Left lung (tissue), 10 donors: ENCODE results near the gene CHCHD2. TPM values are rescaled to one million over a fixed set of nuclear protein-coding genes. Genes with fewer than 3 reads are reported as not detected.

Experiments
- ATAC-seq: fragments of 200-7000 bp; cut with Tn5 transposase; one replicate; pipeline ENCODE4 v1.9.1; 2020; ENCODE audit warnings: moderate library complexity
- DNase-seq, 4 donors: peaks; one replicate each; pipeline ENCODE4 v3.0.0-alpha.2; 2013 to 2020
- H3K27ac ChIP-seq, 2 donors: fragments of 200-600 bp; sonication (generic) in 1 of 2; one replicate each; pipeline versions ENCODE4 v1.5.0 to v1.8.0; 2020 to 2021
- H3K27me3 ChIP-seq, 2 donors: fragments of 200-600 bp; sonication (generic) in 1 of 2; one replicate each; pipeline versions ENCODE4 v1.5.0 to v1.8.0; 2020 to 2021
- H3K36me3 ChIP-seq, 2 donors: fragments of 200-600 bp; sonication (generic) in 1 of 2; one replicate each; pipeline versions ENCODE4 v1.5.0 to v1.8.0; 2020 to 2021
- H3K4me1 ChIP-seq, 2 donors: fragments of 200-600 bp; one replicate each; pipeline ENCODE4 v1.8.0; 2021
- H3K4me3 ChIP-seq, 2 donors: fragments of 200-600 bp; sonication (generic) in 1 of 2; one replicate each; pipeline versions ENCODE4 v1.5.0 to v1.8.0; 2020 to 2021; ENCODE audit warnings: mild to moderate bottlenecking in 1 of 2
- H3K9me3 ChIP-seq, 2 donors: fragments of 200-600 bp; sonication (generic) in 1 of 2; one replicate each; pipeline versions ENCODE4 v1.5.0 to v1.8.0; 2020 to 2021
- intact Hi-C, 2 donors: fragments of 100-400 bp; cut with DNase I; formaldehyde crosslinking; loops; one replicate each; pipeline versions ENCODE4 v1.11.2 to v1.14.2; 2022
- polyA plus RNA-seq, 6 donors: library from polyadenylated mRNA; unstranded; fragments of 120-200 nt; gene quantifications; one replicate each; pipeline ENCODE4 v1.2.1, GENCODE V29; 2013; ENCODE audit not compliant: insufficient read length in 6 of 6
- total RNA-seq, 2 donors: library from RNA; stranded (reverse); fragmentation: NEBNext Ultra II Directional; extraction: Animal tissue kit (Norgen Biotek cat#: 25700); gene quantifications; one replicate each; pipeline ENCODE4 v1.2.1, GENCODE V29; 2021
- TF ChIP-seq, protein P1 (sequence below), 2 donors: fragments of 200-600 bp; sonication (generic) in 1 of 2; IDR thresholded peaks; one replicate each; pipeline versions ENCODE4 v1.5.0 to v1.8.0; 2021; ENCODE audit warnings: antibody characterized with exemption in 2 of 2
- donor health status: DM: no; HTN: yes; CAD: no.
- donor health status: DM: no; HTN: no; CAD: no.

The CHCHD2 gene
- total and polyA plus RNA-seq, 8 donors: 211 to 302 (median 238) TPM

DNA sequence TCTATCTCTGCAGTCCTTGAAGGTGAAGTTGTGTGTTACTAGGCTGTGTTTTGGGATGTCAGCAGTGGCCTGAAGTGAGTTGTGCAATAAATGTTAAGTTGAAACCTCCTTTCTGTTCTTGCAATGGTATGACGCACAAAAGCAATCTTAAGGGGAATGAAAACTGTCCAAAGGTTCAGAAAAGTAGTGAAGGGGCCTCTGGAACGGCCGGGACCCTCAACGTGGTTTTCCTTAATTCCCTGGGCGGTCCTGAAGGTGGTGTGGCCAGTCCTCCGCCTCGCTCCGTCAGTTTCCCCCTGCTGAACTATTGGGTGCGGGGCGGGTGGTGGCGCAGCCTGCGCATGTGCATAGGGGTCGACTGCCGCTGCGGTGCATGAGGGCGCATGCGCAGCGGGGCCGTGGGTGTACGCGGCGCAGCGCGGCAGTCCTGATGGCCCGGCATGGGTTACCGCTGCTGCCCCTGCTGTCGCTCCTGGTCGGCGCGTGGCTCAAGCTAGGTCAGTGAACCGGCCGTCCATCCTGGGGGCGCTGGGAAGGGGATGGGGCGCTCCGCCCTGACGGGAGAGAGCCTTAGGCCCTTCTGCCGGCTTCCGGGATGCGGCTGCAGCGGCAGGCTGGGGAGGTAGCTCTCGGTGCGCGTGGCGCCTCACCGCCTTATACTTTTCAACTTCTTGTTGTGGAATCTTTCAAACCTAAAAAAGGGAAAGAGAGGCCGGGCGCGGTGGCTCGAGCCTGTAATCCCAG, 42.2 kb downstream of the CHCHD2 start, which contains the start of gene SUMF2:
Gene SUMF2, plus strand, starts transcription at position 405 of the 744 bp plus-strand sequence. Its CDS starts 26 bp downstream, at position 431.
- no peaks in the 10 kb centered on the region for H3K9me3 ChIP-seq
- peak; percentile 92 to 98 (median 94) for DNase-seq
- H3K27ac ChIP-seq: peak within 1 kb of the TSS; percentile 93 to 94
- no peaks in the 10 kb centered on the region for H3K27me3 ChIP-seq
- H3K36me3 ChIP-seq: peaks cover 0 to 56% of the 10 kb centered on the region in 2 donors
- H3K4me1 ChIP-seq: peaks cover 4 to 35% of the 10 kb centered on the region in 2 donors
- peak within 1 kb of the TSS; percentile 81 to 90 for H3K4me3 ChIP-seq
- peak; percentile 98 for ATAC-seq
- intact Hi-C loops: no loop called here
- TF ChIP-seq, protein P1, sequence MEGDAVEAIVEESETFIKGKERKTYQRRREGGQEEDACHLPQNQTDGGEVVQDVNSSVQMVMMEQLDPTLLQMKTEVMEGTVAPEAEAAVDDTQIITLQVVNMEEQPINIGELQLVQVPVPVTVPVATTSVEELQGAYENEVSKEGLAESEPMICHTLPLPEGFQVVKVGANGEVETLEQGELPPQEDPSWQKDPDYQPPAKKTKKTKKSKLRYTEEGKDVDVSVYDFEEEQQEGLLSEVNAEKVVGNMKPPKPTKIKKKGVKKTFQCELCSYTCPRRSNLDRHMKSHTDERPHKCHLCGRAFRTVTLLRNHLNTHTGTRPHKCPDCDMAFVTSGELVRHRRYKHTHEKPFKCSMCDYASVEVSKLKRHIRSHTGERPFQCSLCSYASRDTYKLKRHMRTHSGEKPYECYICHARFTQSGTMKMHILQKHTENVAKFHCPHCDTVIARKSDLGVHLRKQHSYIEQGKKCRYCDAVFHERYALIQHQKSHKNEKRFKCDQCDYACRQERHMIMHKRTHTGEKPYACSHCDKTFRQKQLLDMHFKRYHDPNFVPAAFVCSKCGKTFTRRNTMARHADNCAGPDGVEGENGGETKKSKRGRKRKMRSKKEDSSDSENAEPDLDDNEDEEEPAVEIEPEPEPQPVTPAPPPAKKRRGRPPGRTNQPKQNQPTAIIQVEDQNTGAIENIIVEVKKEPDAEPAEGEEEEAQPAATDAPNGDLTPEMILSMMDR (IDR thresholded peaks at IDR 0.05): no peak

DNA sequence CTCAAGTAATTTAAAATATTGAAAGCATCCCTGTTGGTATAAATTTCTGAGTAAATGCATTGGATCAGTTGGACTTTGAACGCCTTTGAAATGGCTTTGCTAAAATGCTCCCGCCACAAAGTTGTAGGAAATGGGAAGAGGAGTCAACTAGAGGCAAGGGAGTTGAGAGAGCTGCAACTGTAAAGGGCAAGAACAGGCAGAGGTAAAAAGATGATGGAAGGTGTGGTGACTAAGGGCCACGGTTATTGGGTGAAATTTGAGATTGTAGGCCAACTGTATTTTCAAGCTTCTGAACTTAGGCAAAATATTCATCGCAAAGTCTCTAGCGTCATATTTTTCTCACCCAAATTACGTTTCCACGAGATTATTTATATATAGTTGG, 42.8 kb downstream of the CHCHD2 start:
- Histone ChIP-seq H3K4me1 (peaks cover 4 to 35% of the 10 kb centered on the region in 2 donors), H3K36me3 (peaks cover 0 to 56% of the 10 kb centered on the region in 2 donors), H3K27ac (peak overlapping the region; percentile 93 to 94), H3K9me3 (no peaks in the 10 kb centered on the region), H3K27me3 (no peaks in the 10 kb centered on the region), H3K4me3 (peak overlapping the region; percentile 81 to 90)
- DNase-seq: no peak
- TF ChIP-seq, protein P1 (IDR thresholded peaks at IDR 0.05): no peak
- intact Hi-C loops: no loop called here
- no peak for ATAC-seq

DNA sequence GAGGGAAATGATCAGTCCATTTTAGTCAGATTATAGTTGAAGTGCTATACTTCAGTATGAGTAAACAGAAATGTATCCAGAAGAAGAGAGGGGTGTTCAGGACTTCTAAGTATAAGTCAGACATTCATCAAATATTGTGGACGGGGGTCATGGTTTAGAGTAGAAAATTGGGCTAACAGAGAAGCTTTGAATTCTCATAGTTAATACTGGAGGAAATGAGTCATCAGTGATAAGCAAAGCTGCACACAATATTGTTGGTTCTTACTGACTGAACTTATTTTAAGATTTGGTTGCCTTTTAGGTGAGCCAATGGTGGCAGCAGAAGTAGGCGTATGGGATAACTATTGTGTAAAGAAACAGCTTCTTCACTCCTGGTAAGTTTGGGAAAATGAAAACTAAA, 43.9 kb downstream of the CHCHD2 start:
- H3K4me3 ChIP-seq: no peak overlapping the region
- TF ChIP-seq, protein P1 (IDR thresholded peaks at IDR 0.05): no peak
- H3K36me3 ChIP-seq: peaks cover 0 to 63% of the 10 kb centered on the region in 2 donors
- H3K4me1 ChIP-seq: peaks cover 4 to 35% of the 10 kb centered on the region in 2 donors
- H3K27ac ChIP-seq: peak overlapping the region; percentile 5 to 29
- ATAC-seq (no peak), DNase-seq (no peak)
- no peaks in the 10 kb centered on the region for H3K9me3 ChIP-seq
- no peaks in the 10 kb centered on the region for H3K27me3 ChIP-seq
- intact Hi-C loops: no loop called here

DNA sequence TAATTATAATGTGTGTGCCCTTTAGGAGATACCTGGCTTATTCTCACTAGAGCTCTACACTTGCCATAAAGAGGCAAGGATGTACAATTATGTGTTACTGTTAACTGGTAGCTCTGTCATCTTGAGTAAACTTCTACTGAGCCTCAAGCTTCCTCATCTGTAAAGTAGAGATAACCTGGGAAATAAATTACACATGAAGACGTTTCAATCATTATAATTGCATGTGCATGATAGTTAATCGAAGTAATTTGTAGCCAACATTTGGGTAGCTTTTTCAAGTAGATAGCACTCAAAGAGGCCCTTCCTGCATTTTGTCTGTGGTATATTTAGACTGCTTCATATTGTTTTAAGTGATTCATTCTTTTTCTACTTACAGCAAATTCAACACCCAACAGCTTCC, 52.3 kb downstream of the CHCHD2 start:
- no peak for DNase-seq
- Histone ChIP-seq H3K27me3 (no peaks in the 10 kb centered on the region), H3K27ac (no peak overlapping the region), H3K9me3 (no peaks in the 10 kb centered on the region), H3K4me3 (no peak overlapping the region), H3K4me1 (peaks cover 15 to 44% of the 10 kb centered on the region in 2 donors), H3K36me3 (peaks cover 0 to 63% of the 10 kb centered on the region in 2 donors)
- ATAC-seq: no peak
- intact Hi-C loops: no loop called here
- TF ChIP-seq, protein P1 (IDR thresholded peaks at IDR 0.05): no peak

DNA sequence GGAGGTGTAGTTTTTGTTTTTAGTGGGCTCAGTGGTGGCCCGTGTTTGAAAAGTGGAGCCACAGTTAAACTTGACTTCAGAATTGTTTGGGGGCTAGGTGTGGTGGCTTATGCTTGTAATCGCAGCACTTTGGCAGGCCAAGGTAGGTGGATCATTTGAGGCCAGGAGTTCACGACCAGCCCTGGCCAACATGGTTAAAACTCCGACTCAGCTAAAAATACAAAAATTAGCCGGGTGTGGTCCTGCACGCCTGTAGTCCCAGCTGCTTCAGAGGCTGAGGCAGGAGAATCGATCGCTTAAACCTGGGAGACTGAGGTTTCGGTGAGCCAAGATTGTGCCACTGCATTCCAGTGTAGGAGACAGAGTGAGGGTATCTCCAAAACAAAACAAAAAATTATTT, 52.9 kb downstream of the CHCHD2 start:
- Histone ChIP-seq H3K36me3 (peaks cover 0 to 57% of the 10 kb centered on the region in 2 donors), H3K27ac (no peak overlapping the region), H3K9me3 (no peaks in the 10 kb centered on the region), H3K4me3 (no peak overlapping the region), H3K27me3 (no peaks in the 10 kb centered on the region), H3K4me1 (peaks cover 15 to 44% of the 10 kb centered on the region in 2 donors)
- intact Hi-C loops: no loop called here
- no peak for DNase-seq
- TF ChIP-seq, protein P1 (IDR thresholded peaks at IDR 0.05): no peak
- no peak for ATAC-seq

Other genes with a start within 250 kb of the CHCHD2 start
- gene SEPTIN14, start 243.7 kb downstream of the CHCHD2 start, total RNA-seq: not detected
- under 1 TPM; 0.43 to 0.73 (median 0.58) TPM for gene SEPTIN14, start 243.7 kb downstream of the CHCHD2 start, polyA plus RNA-seq
- 1 to 10 TPM; 3.7 to 4.6 TPM for gene ZNF713, start 219.0 kb downstream of the CHCHD2 start, total RNA-seq
- gene ZNF713, start 219.0 kb downstream of the CHCHD2 start, polyA plus RNA-seq: 10 to 100 TPM; 15.1 to 21.0 (median 16.3) TPM
- 10 to 100 TPM in 1 of 2 donors, 1 to 10 TPM in 1; 9.8 to 14.8 TPM for gene MRPS17, start 154.6 kb downstream of the CHCHD2 start, total RNA-seq
- 10 to 100 TPM; 12.4 to 16.5 (median 13.9) TPM for gene MRPS17, start 154.6 kb downstream of the CHCHD2 start, polyA plus RNA-seq
- 10 to 100 TPM; 52.4 to 55.1 TPM for gene NIPSNAP2, start 141.9 kb downstream of the CHCHD2 start, total RNA-seq
- 100 to 1,000 TPM in 2 of 6 donors, 10 to 100 TPM in 4; 85.6 to 101 (median 87.6) TPM for gene NIPSNAP2, start 141.9 kb downstream of the CHCHD2 start, polyA plus RNA-seq
- gene PSPH, start 55.0 kb downstream of the CHCHD2 start, total RNA-seq: 10 to 100 TPM; 13.7 to 19.5 TPM
- gene PSPH, start 55.0 kb downstream of the CHCHD2 start, polyA plus RNA-seq: 10 to 100 TPM; 14.1 to 25.0 (median 21.9) TPM
- 100 to 1,000 TPM in 1 of 2 donors, 10 to 100 TPM in 1; 84.9 to 127 TPM for gene CCT6A, start 54.7 kb downstream of the CHCHD2 start, total RNA-seq
- gene CCT6A, start 54.7 kb downstream of the CHCHD2 start, polyA plus RNA-seq: 100 to 1,000 TPM; 187 to 225 (median 218) TPM
- gene SUMF2, start 42.2 kb downstream of the CHCHD2 start, total RNA-seq: 100 to 1,000 TPM; 134 to 151 TPM
- gene SUMF2, start 42.2 kb downstream of the CHCHD2 start, polyA plus RNA-seq: 100 to 1,000 TPM; 105 to 133 (median 108) TPM
- gene PHKG1, start 13.5 kb downstream of the CHCHD2 start, total RNA-seq: 1 to 10 TPM in 1 of 2 donors, under 1 TPM in 1; 0.32 to 1.8 TPM
- 1 to 10 TPM; 1.8 to 3.9 (median 2.9) TPM for gene PHKG1, start 13.5 kb downstream of the CHCHD2 start, polyA plus RNA-seq
- 1 to 10 TPM in 1 of 2 donors, under 1 TPM in 1; 0.99 to 4.6 TPM for gene NUPR2, start 9.9 kb upstream of the CHCHD2 start, total RNA-seq
- 1 to 10 TPM; 3.4 to 4.2 (median 4.0) TPM for gene NUPR2, start 9.9 kb upstream of the CHCHD2 start, polyA plus RNA-seq